A549 (cell line): ENCODE measurements around the gene RNF39. TPM values are rescaled to one million over a fixed set of nuclear protein-coding genes. Genes with fewer than 3 reads are reported as not detected.

Experiments
- ATAC-seq, 2 experiments: fragments of 200-7000 bp in 1 of 2; fragments of >200 bp in 1 of 2; cut with Nextera tagmentation in 1 of 2; cut with Tn5 transposase in 1 of 2; 3 replicates each; pipeline versions ENCODE4 v1.8.0 to v1.9.1; 2018 to 2020; ENCODE audit warnings: mild to moderate bottlenecking in 1 of 2, moderate library complexity in 1 of 2
- CTCF ChIA-PET: fragments of 300-600 bp; sonication (Branson Sonifier 250); formaldehyde crosslinking; extraction: SDS; loops from one replicate; lab custom pipeline; 2021; ENCODE audit warnings: antibody characterized with exemption, inconsistent platforms; lab: Yijun Ruan, JAX
- POLR2A ChIA-PET: fragments of 350-600 bp; formaldehyde crosslinking; extraction: SDS; loops from one replicate; lab custom pipeline; 2021; ENCODE audit warnings: antibody characterized with exemption, inconsistent platforms; lab: Yijun Ruan, JAX
- DNase-seq, 2 experiments: peaks; one replicate each; pipeline versions ENCODE4 v3.0.0 to v3.0.0-alpha.2; 2011 to 2016; ENCODE audit warnings: low read depth in 1 of 2, low spot score in 1 of 2
- FAIRE-seq: peaks from 2 replicates; lab custom pipeline; 2011; peaks lifted over from hg19 to GRCh38; lab: Jason Lieb, UNC
- H3K27ac ChIP-seq, 2 experiments: fragments of >200 bp; sonication (Bioruptor Twin); formaldehyde crosslinking; 3 replicates each; pipeline ENCODE4 v1.5.1; 2016 to 2017
- H3K4me1 ChIP-seq: fragments of >200 bp; sonication (Bioruptor Twin); formaldehyde crosslinking; 3 replicates; pipeline ENCODE4 v1.6.1; 2016
- H3K4me2 ChIP-seq: fragments of >200 bp; sonication (Bioruptor Twin); formaldehyde crosslinking; 3 replicates; pipeline ENCODE4 v1.6.1; 2016
- H3K4me3 ChIP-seq: fragments of >200 bp; sonication (Bioruptor Twin); formaldehyde crosslinking; 3 replicates; pipeline ENCODE4 v1.5.1; 2016
- H3K9me3 ChIP-seq: fragments of >200 bp; sonication (Bioruptor Twin); formaldehyde crosslinking; 3 replicates; pipeline ENCODE4 v1.6.1; 2016
- ATOH8 ChIP-seq: fragments of 250-450 bp; sonication (Bioruptor Pico); IDR thresholded peaks from 2 replicates; pipeline ENCODE4 v1.5.0; 2020; ENCODE audit warnings: low read depth, mild to moderate bottlenecking, moderate library complexity
- BHLHE40 ChIP-seq: IDR thresholded peaks from 2 replicates; pipeline ENCODE4 v1.6.1; 2012; ENCODE audit warnings: low read depth, low read length, inconsistent platforms
- CBX2 ChIP-seq: fragments of 200-600 bp; sonication (generic); IDR thresholded peaks from 2 replicates; pipeline ENCODE4 v1.6.1; 2016; ENCODE audit warnings: low read depth, mild to moderate bottlenecking, borderline replicate concordance
- CBX8 ChIP-seq: fragments of 200-600 bp; sonication (generic); IDR thresholded peaks from 2 replicates; pipeline ENCODE4 v1.6.1; 2016
- CHD4 ChIP-seq: fragments of 200-600 bp; sonication (generic); IDR thresholded peaks from 2 replicates; pipeline ENCODE4 v1.6.1; 2016; ENCODE audit warnings: antibody characterized with exemption, mild to moderate bottlenecking, borderline replicate concordance
- EHF ChIP-seq: fragments of 250-450 bp; sonication (Bioruptor Pico); IDR thresholded peaks from 2 replicates; pipeline ENCODE4 v1.5.0; 2020; ENCODE audit warnings: mild to moderate bottlenecking
- EHMT2 ChIP-seq: fragments of 200-600 bp; sonication (generic); IDR thresholded peaks from 2 replicates; pipeline ENCODE4 v1.6.1; 2016; ENCODE audit warnings: antibody characterized with exemption, low read depth, mild to moderate bottlenecking, moderate library complexity
- EP300 ChIP-seq, 2 experiments: fragments of >200 bp; sonication (Bioruptor Twin); formaldehyde crosslinking; IDR thresholded peaks; 2 replicates in 1 of 2; 3 replicates in 1 of 2; pipeline ENCODE4 v1.6.1; 2016 to 2017
- ESRRA ChIP-seq: fragments of 150-350 bp; IDR thresholded peaks from 2 replicates; pipeline ENCODE4 v1.6.1; 2014; ENCODE audit warnings: mild to moderate bottlenecking, low read length, borderline replicate concordance
- FOSB ChIP-seq: fragments of 250-450 bp; sonication (Bioruptor Pico); IDR thresholded peaks from 2 replicates; pipeline ENCODE4 v1.5.0; 2020; ENCODE audit warnings: mild to moderate bottlenecking, moderate library complexity
- FOSL2 ChIP-seq, 2 experiments: fragments of 450-650 bp in 1 of 2; fragments of >200 bp in 1 of 2; sonication (Bioruptor Twin) in 1 of 2; formaldehyde crosslinking; IDR thresholded peaks; 2 replicates each; pipeline versions ENCODE4 v1.5.0 to v1.6.1; 2016 to 2020; ENCODE audit warnings: mild to moderate bottlenecking in 1 of 2, moderate library complexity in 1 of 2
- FOXS1 ChIP-seq: fragments of 250-450 bp; sonication (Bioruptor Pico); IDR thresholded peaks from 2 replicates; pipeline ENCODE4 v1.5.0; 2020; ENCODE audit warnings: mild to moderate bottlenecking, moderate library complexity
- GATA3 ChIP-seq: IDR thresholded peaks from 2 replicates; pipeline ENCODE4 v1.6.1; 2012; ENCODE audit warnings: borderline replicate concordance
- HEYL ChIP-seq: fragments of 250-450 bp; sonication (Bioruptor Pico); IDR thresholded peaks from 2 replicates; pipeline ENCODE4 v1.8.0; 2021; ENCODE audit warnings: mild to moderate bottlenecking, moderate library complexity
- HOXB13 ChIP-seq: fragments of 250-450 bp; sonication (Bioruptor Pico); IDR thresholded peaks from 2 replicates; pipeline ENCODE4 v1.5.0; 2020; ENCODE audit warnings: low read depth, mild to moderate bottlenecking, moderate library complexity
- HOXB5 ChIP-seq: fragments of 250-450 bp; sonication (Bioruptor Pico); IDR thresholded peaks from 2 replicates; pipeline ENCODE4 v1.5.0; 2020; ENCODE audit warnings: mild to moderate bottlenecking, moderate library complexity
- JUNB ChIP-seq: fragments of >200 bp; sonication (Bioruptor Twin); formaldehyde crosslinking; IDR thresholded peaks from 2 replicates; pipeline ENCODE4 v1.6.1; 2016
- KDM1A ChIP-seq: fragments of 200-600 bp; sonication (generic); IDR thresholded peaks from 2 replicates; pipeline ENCODE4 v1.6.1; 2016; ENCODE audit warnings: low read depth, mild to moderate bottlenecking
- MAFK ChIP-seq: fragments of 450-650 bp; IDR thresholded peaks from 2 replicates; pipeline ENCODE4 v1.6.1; 2014; ENCODE audit not compliant: partially characterized antibody
- NFE2L2 ChIP-seq: fragments of 150-350 bp; conservative IDR thresholded peaks from 2 replicates; pipeline ENCODE4 v1.6.1; 2014; ENCODE audit warnings: low read length
- POLR2A ChIP-seq: IDR thresholded peaks from 2 replicates; pipeline ENCODE4 v1.6.1; 2012; ENCODE audit warnings: mild to moderate bottlenecking, low read length
- POLR2AphosphoS2 ChIP-seq: conservative IDR thresholded peaks from 2 replicates; pipeline ENCODE4 v1.6.1; 2012; ENCODE audit warnings: low read length, improper control_type of control experiment, inconsistent platforms
- RARB ChIP-seq: fragments of 250-450 bp; sonication (Bioruptor Pico); IDR thresholded peaks from 2 replicates; pipeline ENCODE4 v1.8.0; 2021; ENCODE audit warnings: mild to moderate bottlenecking, moderate library complexity
- RNF2 ChIP-seq: fragments of 200-600 bp; sonication (generic); IDR thresholded peaks from 2 replicates; pipeline ENCODE4 v1.6.1; 2016; ENCODE audit warnings: low read depth, mild to moderate bottlenecking, antibody characterized with exemption, moderate library complexity, borderline replicate concordance
- SMC3 ChIP-seq: fragments of >200 bp; sonication (Bioruptor Twin); formaldehyde crosslinking; IDR thresholded peaks from 3 replicates; pipeline ENCODE4 v1.6.1; 2018; ENCODE audit warnings: inconsistent platforms
- ZFP36 ChIP-seq: fragments of 450-650 bp; IDR thresholded peaks from 2 replicates; pipeline ENCODE4 v1.6.1; 2014; ENCODE audit warnings: borderline replicate concordance; ENCODE audit not compliant: partially characterized antibody
- ZNF302 ChIP-seq: fragments of 250-450 bp; sonication (Bioruptor Pico); IDR thresholded peaks from 2 replicates; pipeline ENCODE4 v1.9.0; 2021; ENCODE audit warnings: inconsistent platforms, mild to moderate bottlenecking, moderate library complexity
- WGBS: methylation state at CpG from one replicate; pipeline ENCODE4 v1.1.6; 2017; ENCODE audit errors: missing lambda C conversion rate; 5-methylcytosine and 5-hydroxymethylcytosine counted together
- polyA plus RNA-seq, 4 experiments: library from polyadenylated mRNA; depleted of rRNA in 3 of 4; stranded (reverse); fragments of >200 nt; fragmentation: RNase III in 1 of 4; extraction: RNeasy Plus Mini Kit Qiagen cat#74134 plus additional on column Dnase treatment in 1 of 4; gene quantifications; 2 replicates in 3 of 4; 3 replicates in 1 of 4; pipeline ENCODE4 v1.2.3, GENCODE V29; 2011 to 2017
- TF ChIP-seq, protein P1 (sequence below): fragments of >200 bp; sonication (Bioruptor Twin); formaldehyde crosslinking; IDR thresholded peaks from 3 replicates; pipeline ENCODE4 v1.5.1; 2016
- TF ChIP-seq, protein P2 (sequence below): fragments of >200 bp; sonication (Bioruptor Twin); formaldehyde crosslinking; IDR thresholded peaks from 3 replicates; pipeline ENCODE4 v1.6.1; 2016

Gene RNF39
- polyA plus RNA-seq, 2 of the 4 experiments (the other 2 are of a cell fraction), result not detected

GRCh38 chr6:30043744-30044143 is 31.8 kb downstream of the RNF39 start:
- no peak for FAIRE-seq
- Histone ChIP-seq H3K4me2 (no peak overlapping the region), H3K27ac (no peak overlapping the region), H3K9me3 (no peaks in the 10 kb centered on the region), H3K4me3 (no peak overlapping the region), H3K4me1 (0 out of 3 replicates have a peak, but pooled peaks cover 3% of the 10 kb centered on the region)
- ChIA-PET CTCF (no interaction called here), POLR2A (no interaction called here)
- ATAC-seq, result no peak
- no peak for DNase-seq
- WGBS, result 93% methylated on average over 2 of the region's 2 CpGs
- TF ChIP-seq CBX2 (no peak), FOSB (CRISPR knock-in tag) (no peak), GATA3 (no peak), FOSL2 (IDR thresholded peaks at IDR 0.05) (no peak), FOSL2 (CRISPR knock-in tag; IDR thresholded peaks at IDR 0.05) (no peak), FOXS1 (CRISPR knock-in tag) (no peak), BHLHE40 (no peak), EHMT2 (no peak), JUNB (no peak), HOXB5 (CRISPR knock-in tag) (no peak), ESRRA (no peak), POLR2AphosphoS2 (no peak), ZNF302 (CRISPR knock-in tag) (no peak), RARB (CRISPR knock-in tag) (no peak), ATOH8 (CRISPR knock-in tag) (no peak), ZFP36 (no peak), EHF (CRISPR knock-in tag) (no peak), HEYL (CRISPR knock-in tag) (no peak)
- TF ChIP-seq, protein P1, sequence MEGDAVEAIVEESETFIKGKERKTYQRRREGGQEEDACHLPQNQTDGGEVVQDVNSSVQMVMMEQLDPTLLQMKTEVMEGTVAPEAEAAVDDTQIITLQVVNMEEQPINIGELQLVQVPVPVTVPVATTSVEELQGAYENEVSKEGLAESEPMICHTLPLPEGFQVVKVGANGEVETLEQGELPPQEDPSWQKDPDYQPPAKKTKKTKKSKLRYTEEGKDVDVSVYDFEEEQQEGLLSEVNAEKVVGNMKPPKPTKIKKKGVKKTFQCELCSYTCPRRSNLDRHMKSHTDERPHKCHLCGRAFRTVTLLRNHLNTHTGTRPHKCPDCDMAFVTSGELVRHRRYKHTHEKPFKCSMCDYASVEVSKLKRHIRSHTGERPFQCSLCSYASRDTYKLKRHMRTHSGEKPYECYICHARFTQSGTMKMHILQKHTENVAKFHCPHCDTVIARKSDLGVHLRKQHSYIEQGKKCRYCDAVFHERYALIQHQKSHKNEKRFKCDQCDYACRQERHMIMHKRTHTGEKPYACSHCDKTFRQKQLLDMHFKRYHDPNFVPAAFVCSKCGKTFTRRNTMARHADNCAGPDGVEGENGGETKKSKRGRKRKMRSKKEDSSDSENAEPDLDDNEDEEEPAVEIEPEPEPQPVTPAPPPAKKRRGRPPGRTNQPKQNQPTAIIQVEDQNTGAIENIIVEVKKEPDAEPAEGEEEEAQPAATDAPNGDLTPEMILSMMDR, result no peak
- TF ChIP-seq, protein P2, sequence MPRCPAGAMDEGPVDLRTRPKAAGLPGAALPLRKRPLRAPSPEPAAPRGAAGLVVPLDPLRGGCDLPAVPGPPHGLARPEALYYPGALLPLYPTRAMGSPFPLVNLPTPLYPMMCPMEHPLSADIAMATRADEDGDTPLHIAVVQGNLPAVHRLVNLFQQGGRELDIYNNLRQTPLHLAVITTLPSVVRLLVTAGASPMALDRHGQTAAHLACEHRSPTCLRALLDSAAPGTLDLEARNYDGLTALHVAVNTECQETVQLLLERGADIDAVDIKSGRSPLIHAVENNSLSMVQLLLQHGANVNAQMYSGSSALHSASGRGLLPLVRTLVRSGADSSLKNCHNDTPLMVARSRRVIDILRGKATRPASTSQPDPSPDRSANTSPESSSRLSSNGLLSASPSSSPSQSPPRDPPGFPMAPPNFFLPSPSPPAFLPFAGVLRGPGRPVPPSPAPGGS, result no peak

DNA sequence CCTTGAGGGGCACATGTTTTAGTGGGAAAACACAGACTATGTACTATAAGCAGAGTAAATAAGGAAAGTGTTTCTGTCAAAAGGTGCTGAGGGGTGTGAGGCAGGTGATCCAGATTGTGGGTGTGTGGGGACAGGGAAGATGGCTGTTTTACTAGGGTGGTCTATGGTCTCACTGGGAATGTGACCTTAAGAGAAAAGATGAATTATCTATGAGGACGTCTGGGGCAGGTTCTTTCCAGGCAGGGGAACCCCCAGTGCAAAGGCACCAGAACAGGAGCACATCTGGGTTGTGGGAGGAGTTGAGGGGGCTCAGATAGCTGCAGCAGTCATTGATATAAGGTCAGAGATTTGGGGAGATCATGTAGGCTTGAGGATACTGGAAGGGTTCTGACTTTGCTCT is 32.7 kb downstream of the RNF39 start:
- Histone ChIP-seq H3K27ac (no peak overlapping the region), H3K4me2 (no peak overlapping the region), H3K4me1 (0 out of 3 replicates have a peak, but pooled peaks cover 3% of the 10 kb centered on the region), H3K9me3 (no peaks in the 10 kb centered on the region), H3K4me3 (no peak overlapping the region)
- FAIRE-seq, result no peak
- ChIA-PET CTCF (no interaction called here), POLR2A (no interaction called here)
- ATAC-seq, result no peak
- DNase-seq, result no peak
- WGBS, result 12% methylated on average over 1 of the region's 1 CpG
- TF ChIP-seq EP300 (IDR thresholded peaks at IDR 0.05), result no peak

DNA sequence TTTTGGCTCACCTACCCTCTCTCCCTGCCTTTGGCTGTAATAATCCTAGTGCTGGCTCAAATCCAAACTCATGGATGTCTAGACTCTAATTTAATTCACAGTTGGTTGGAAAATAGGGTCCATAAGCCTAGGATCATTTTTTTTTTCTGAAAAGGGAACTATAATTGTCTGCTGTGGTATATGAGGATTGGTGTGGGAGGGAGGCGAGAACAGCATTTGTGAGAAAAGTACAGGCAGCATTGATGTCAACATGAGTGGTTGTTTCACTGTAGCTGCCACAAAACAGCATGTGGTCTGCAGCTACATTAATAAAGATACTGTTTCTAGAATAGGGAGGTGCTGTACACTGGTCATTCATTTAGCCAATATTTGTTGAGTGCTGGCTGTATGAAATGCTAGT is 33.1 kb downstream of the RNF39 start:
- H3K4me1 ChIP-seq, result 0 out of 3 replicates have a peak, but pooled peaks cover 3% of the 10 kb centered on the region
- ChIA-PET CTCF (interaction anchor here (1.9 kb wide), 1 partner anchor 194 kb away, joined by 5 read pairs; no protein-coding TSS in a partner anchor), POLR2A (no interaction called here)
- no peak overlapping the region for H3K4me3 ChIP-seq
- no peak overlapping the region for H3K4me2 ChIP-seq
- DNase-seq (no peak), ATAC-seq (no peak), FAIRE-seq (no peak)
- H3K9me3 ChIP-seq, result no peaks in the 10 kb centered on the region
- 90% methylated on average over 1 of the region's 1 CpG for WGBS
- H3K27ac ChIP-seq, result no peak overlapping the region
- TF ChIP-seq ESRRA (no peak), HOXB5 (CRISPR knock-in tag) (no peak), EP300 (IDR thresholded peaks at IDR 0.05) (no peak), KDM1A (no peak), RNF2 (no peak), NFE2L2 (no peak), SMC3 (no peak), CHD4 (no peak), ZNF302 (CRISPR knock-in tag) (no peak), POLR2A (no peak), MAFK (no peak), CBX8 (no peak), HOXB13 (no peak)
- TF ChIP-seq, all 56 proteins: peak for 0
